HL-60 (cell line): ENCODE results near the gene DNAH8.

Source experiments
- DNase-seq, 2 experiments: peaks; one replicate each; pipeline ENCODE4 v3.0.0-alpha.2; 2010 to 2020; ENCODE audit warnings: low read depth in 1 of 2, low spot score in 1 of 2
- H3K27ac ChIP-seq: fragments of 250-450 bp; sonication (Bioruptor Pico); replicated peaks from 2 replicates; pipeline ENCODE4 v1.5.1; 2020; ENCODE audit warnings: mild to moderate bottlenecking, moderate library complexity
- H3K27me3 ChIP-seq: fragments of 250-450 bp; sonication (Bioruptor Pico); 2 replicates; pipeline ENCODE4 v1.5.1; 2021; ENCODE audit warnings: mild to moderate bottlenecking, moderate library complexity; ENCODE audit not compliant: insufficient read depth, poor library complexity, severe bottlenecking
- H3K4me3 ChIP-seq: replicated peaks from 2 replicates; pipeline ENCODE4 v1.5.1; 2011; ENCODE audit warnings: mild to moderate bottlenecking, control low read depth, low read length; ENCODE audit not compliant: insufficient read depth
- GABPA ChIP-seq: IDR thresholded peaks from 2 replicates; pipeline ENCODE4 v1.6.1; 2012; ENCODE audit warnings: low read depth
- POLR2AphosphoS5 ChIP-seq: IDR thresholded peaks from 2 replicates; pipeline ENCODE4 v1.6.1; 2012; ENCODE audit warnings: low read depth
- REST ChIP-seq: IDR thresholded peaks from 2 replicates; pipeline ENCODE4 v1.6.1; 2012; ENCODE audit warnings: low read depth; ENCODE audit not compliant: insufficient replicate concordance
- SPI1 ChIP-seq: IDR thresholded peaks from 2 replicates; pipeline ENCODE4 v1.6.1; 2012; ENCODE audit warnings: low read depth, mild to moderate bottlenecking, borderline replicate concordance
- TF ChIP-seq, protein P1 (sequence below): IDR thresholded peaks from one replicate; pipeline ENCODE4 v1.5.1; 2011; ENCODE audit warnings: low read length, control low read depth, inconsistent platforms; ENCODE audit not compliant: insufficient read depth

DNAH8 gene

DNA sequence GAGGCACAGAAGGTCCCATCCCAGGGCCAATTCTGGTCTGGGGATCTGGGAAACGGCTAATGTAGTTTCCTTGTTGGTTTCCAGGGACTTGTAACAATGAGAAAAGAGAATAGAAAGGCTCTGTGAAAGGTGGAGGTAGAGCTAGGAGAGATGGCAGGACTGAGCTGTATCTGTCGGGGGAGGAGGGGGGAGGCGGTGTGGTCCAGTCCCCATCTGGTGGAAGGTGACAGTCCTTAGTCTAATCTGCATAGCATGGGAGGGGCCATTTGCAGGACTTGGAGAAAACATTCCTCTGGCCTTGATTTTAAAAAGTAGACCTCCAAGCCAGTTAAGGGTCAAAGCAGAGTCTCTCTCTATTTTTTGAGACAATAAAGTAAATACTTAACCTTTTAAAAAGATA lies 137.1 kb downstream of the DNAH8 start:
- no peak overlapping the region for H3K27ac ChIP-seq
- TF ChIP-seq, protein P1, sequence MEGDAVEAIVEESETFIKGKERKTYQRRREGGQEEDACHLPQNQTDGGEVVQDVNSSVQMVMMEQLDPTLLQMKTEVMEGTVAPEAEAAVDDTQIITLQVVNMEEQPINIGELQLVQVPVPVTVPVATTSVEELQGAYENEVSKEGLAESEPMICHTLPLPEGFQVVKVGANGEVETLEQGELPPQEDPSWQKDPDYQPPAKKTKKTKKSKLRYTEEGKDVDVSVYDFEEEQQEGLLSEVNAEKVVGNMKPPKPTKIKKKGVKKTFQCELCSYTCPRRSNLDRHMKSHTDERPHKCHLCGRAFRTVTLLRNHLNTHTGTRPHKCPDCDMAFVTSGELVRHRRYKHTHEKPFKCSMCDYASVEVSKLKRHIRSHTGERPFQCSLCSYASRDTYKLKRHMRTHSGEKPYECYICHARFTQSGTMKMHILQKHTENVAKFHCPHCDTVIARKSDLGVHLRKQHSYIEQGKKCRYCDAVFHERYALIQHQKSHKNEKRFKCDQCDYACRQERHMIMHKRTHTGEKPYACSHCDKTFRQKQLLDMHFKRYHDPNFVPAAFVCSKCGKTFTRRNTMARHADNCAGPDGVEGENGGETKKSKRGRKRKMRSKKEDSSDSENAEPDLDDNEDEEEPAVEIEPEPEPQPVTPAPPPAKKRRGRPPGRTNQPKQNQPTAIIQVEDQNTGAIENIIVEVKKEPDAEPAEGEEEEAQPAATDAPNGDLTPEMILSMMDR = no peak
- TF ChIP-seq POLR2AphosphoS5 (no peak), SPI1 (no peak), REST (no peak), GABPA (no peak)

DNA sequence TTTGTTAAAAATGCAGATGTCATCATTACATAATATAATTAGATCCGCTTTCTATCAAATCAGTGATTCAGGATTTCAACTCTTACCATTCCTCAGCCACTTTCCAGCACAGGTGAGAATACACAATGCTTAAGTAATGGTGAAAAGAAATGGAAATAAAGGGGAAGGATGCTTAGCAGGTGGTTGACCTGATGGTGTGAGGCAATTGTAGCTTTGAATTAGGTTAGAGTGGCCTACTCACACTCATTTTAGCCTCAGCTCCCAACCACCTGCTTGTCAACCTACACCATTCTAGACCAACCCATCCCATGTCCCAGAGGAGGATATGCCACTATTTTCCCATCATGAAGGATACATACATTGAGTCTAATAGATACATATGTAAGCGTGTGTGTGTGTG lies 138.1 kb downstream of the DNAH8 start:
- no peak for TF ChIP-seq GABPA
- no peak for TF ChIP-seq SPI1
- no peak for TF ChIP-seq REST
- TF ChIP-seq, protein P1 = no peak
- TF ChIP-seq POLR2AphosphoS5 = no peak
- no peak for DNase-seq
- Histone ChIP-seq H3K27ac (no peak overlapping the region), H3K27me3 (peaks cover 6% of the 10 kb centered on the region), H3K4me3 (no peak overlapping the region)

More for the DNA sequence above, 137.1 kb downstream of the DNAH8 start:
- Histone ChIP-seq H3K27me3 (peaks cover 6% of the 10 kb centered on the region), H3K4me3 (no peak overlapping the region)
- no peak for DNase-seq

DNA sequence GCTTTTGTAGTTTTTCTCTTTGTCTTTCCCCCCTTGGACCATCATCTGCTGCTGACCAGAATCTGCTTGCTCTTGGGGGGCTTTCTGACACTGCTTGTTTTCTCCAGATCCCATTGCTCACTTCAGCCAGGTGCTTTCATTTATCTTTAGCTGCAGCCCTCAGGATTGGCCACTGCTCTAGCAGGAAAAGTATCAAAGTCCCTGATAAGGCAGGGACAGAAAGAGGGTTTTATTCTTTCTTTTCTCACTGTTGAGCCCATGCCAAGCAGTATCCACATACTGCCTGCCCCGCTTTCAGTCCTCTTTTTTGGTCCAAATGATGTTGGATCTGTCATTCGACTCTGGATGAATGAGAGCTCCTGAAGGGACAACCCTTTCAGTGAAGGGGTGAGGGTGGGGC lies 141.4 kb downstream of the DNAH8 start:
- H3K27ac ChIP-seq = no peak overlapping the region
- no peaks in the 10 kb centered on the region for H3K27me3 ChIP-seq
- no peak for DNase-seq
- TF ChIP-seq GABPA = no peak
- no peak for TF ChIP-seq POLR2AphosphoS5
- TF ChIP-seq, protein P1 = no peak
- TF ChIP-seq SPI1 = no peak
- no peak for TF ChIP-seq REST
- H3K4me3 ChIP-seq = no peak overlapping the region
